ENCODE measurements around the gene INPP5E.
"Not testable (repeated sequence)": the region's sequence is repeated elsewhere in the genome, so short reads cannot be mapped to it uniquely, and the experiment has no call there.

Gene INPP5E

DNA sequence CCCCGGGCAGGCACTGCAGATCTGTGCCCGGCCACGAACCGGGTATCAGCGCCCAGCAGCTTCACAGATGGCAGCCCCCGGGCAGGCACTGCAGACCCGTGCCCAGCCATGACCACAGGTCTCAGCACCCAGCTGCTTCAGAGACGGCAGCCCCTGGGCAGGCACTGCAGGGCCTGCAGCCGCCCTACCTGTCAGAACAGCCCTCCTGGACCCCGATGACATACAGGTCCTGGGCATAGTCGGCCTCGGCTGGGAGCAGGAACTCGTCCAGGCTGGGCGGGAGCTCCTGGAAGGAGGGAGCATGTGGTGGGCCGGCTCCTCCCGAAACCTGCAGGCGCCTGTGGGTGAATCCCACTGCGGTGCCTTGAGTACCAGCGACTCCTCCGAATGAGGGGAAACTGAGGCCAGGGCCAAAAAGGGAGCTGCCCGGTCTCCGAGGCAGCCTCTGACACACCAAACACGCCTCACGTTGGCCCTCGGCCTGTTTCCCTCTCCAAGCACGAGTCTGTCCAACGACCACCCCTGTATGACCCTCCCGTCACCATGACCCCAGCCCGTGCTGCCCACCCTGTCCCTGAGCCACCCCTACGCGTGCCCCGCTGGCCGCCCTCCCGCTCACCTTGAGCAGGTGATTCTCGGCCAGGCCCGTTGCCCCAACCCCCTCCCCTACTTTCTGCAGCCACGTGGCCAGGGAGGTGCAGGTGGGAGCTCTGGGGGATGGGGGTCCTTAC, 5.6 kb downstream of the INPP5E start:
- TF ChIP-seq POLR2A (IDR thresholded peaks at IDR 0.05; ENCODE audit: low read length) (no peak), GATA1 (IDR thresholded peaks at IDR 0.05; ENCODE audit: low read depth, low read length) (no peak)
- no peak for DNase-seq

DNA sequence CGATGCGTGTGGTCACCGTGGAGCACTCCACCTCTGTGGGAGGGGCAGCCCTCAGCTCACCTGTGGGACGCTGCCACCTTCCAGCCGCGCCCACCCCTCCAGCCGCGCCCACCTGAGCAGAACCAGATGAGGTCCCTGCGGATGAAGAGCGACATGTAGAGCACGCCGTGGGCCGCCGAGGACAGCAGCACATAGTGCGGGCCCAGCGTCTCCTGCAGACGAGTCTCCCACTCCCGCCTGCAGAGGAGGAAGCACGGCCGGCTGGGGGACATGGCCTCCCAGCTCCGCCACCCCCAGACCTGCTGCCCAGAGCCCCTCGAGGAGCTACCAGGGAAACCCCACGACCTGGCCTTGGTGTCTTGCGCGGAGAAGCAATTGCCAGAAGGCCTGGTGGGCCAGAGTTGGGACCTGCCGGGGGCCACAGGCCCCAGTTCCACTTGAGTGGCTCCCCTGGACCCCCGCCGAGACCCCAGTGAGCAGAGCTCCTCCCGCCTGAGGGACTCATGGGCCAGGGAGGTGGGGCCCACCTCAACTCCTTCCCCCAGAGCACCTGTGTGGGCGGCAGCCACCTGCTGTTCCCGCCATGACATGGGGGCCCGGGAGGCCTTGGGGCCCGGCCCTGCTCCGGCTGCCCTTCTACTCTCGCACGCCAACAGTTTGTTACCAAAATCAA, 6.5 kb downstream of the INPP5E start:
- TF ChIP-seq POLR2A (IDR thresholded peaks at IDR 0.05; ENCODE audit: low read length): no peak
- TF ChIP-seq GATA1 (IDR thresholded peaks at IDR 0.05; ENCODE audit: low read depth, low read length): no peak
- no peak for DNase-seq

DNA sequence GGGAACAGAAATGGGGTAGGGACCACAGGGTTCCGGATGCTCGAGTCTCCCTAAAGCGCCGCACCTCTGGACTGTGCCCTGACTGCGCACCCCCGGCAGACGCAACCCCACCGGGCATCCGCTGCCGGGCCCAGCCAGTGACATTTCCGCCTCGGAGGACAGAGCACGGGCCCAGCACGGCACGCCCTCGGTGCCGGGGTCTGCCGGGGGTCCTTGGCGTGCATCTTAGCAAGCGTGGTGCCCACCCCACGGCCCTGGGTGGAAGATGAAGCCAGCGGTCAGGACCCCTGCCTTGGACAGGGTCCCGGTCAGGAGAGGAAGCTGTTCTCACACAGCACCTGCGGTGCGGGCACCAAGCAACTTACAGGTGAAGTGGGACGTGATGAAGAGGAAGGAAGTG, 7.1 kb downstream of the INPP5E start:
- no peak for DNase-seq
- TF ChIP-seq POLR2A (IDR thresholded peaks at IDR 0.05; ENCODE audit: low read length): no peak
- TF ChIP-seq GATA1 (IDR thresholded peaks at IDR 0.05; ENCODE audit: low read depth, low read length): no peak

DNA sequence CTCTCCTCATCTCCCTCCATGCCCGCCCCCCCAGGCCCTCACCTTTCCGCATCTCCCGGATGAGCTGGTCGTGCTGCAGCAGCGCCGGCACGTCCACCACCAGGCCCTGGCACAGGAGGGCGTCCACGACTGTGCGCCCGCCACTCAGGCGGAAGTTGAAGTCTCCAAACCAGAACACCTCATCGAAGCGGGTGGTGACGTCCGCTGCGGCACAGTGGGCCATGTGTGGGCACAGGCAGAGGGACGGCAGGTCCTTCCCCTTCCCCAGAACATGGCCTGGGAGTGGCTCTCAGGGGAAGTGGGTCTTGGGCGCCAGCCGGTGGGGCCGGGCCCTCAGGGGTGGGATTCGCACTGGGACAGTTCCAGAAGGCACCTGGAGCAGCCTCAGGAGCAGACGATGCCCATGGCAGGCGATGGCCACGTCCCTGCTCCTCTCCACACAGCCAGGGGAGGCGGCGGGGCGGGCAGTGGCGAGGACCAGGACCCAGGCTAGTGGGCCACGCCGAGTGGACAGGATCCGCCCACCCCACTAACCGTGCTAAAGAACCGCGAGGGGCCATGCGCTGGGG, 7.8 kb downstream of the INPP5E start:
- no peak for DNase-seq
- TF ChIP-seq GATA1 (IDR thresholded peaks at IDR 0.05; ENCODE audit: low read depth, low read length) (no peak), POLR2A (IDR thresholded peaks at IDR 0.05; ENCODE audit: low read length) (no peak)

DNA sequence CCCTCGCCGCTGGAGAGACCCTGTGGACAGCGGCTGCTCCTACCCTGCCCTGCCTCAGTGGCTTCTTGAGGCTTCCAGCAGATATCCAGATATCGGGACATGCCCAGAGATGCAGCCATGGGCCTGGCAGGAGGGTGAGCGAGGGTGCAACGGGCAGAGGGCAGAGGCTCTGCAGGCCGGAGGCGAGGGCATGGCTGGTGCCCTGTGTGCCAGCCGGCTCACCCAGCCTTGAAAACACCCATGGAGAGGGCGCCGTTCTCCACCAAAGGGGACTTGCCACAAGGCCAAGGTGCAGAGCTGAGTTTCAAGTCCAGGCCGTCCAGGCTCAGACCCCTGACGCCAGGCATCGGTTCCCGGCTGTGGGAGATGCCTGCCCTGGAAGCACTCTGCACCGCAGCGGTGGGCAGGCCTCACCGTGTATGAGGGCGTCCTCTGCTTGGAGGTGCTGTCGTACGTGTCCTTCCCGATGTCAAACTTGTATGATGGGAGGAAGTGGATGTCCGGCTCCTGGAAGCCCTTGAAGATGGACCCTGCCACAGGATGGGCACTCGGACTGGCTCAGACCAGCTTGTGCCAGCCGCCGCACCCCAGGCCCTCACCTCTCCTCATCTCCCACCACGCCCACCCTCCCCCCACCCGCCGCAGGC, 8.9 kb downstream of the INPP5E start:
- no peak for DNase-seq
- TF ChIP-seq POLR2A (IDR thresholded peaks at IDR 0.05; ENCODE audit: low read length) (no peak), GATA1 (IDR thresholded peaks at IDR 0.05; ENCODE audit: low read depth, low read length) (no peak)

DNA sequence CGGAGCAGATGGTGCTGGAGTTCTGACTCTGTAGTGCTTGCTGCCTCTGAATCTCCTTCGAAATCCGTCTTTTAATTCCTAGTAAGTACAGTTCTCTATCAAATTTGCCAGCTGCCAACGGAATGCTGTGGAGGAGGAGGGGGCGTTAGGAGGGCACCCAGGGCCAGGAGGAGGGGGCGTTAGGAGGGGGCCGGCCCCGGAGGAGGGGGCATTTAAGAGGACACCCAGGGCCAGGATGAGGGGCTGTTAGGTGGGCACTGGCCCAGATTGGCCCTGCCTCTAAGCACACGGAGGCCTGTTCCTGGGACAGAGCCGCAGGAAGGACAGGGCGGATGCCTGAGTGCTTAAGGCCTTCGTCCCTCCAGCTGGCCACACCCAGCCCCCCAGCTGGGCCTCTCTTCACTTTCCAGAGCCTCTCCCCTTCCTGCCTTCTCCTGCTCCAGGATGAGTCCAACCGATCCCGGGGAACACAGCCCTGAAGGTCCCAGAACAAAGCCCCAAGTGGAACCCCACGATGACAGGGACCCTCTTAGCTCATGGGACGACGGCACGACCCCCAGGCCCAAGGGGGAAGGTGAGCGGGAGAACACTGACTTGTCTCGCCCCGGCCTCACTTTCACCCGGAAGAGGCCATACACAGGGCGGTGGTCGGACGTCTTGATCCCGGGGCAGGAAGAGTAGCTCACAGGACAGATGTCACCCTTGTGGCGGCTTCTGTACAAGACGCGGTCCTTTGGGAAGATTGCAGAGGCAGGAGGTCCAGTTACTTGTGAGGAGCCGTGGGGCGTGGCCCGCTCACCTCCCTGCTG, 9.8 kb downstream of the INPP5E start:
- TF ChIP-seq POLR2A (IDR thresholded peaks at IDR 0.05; ENCODE audit: low read length) (no peak), GATA1 (IDR thresholded peaks at IDR 0.05; ENCODE audit: low read depth, low read length) (no peak)
- no peak for DNase-seq

DNA sequence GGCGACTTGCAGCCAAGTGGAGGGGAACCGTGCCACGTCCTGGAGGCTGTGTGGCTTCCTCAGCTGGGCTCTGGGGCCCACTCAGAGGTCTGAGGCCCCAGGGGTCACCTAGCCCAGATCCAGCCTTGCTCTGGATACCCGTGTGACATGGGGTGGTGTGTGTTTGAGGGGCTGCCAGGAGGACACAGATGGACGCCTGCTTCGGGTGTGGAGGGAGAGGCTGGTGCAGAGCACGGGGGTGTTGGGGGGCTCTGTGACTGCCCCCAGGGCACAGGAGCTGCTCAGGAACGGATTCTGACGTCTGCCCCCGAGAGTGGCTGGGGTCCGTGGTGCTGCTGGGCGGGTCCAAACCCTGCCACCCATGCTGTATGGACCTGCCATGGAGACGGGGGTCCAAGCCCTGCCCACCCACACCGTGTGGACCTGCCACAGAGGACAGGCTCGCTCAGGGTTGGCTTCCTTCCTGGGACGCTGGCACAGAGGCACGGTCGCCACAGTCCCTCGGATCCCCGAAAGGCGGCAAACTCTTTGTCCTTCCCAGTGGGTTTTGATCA, 10.5 kb downstream of the INPP5E start:
- no peak for DNase-seq
- no peak for TF ChIP-seq POLR2A (IDR thresholded peaks at IDR 0.05; ENCODE audit: low read length)
- TF ChIP-seq GATA1 (IDR thresholded peaks at IDR 0.05; ENCODE audit: low read depth, low read length): no peak

DNA sequence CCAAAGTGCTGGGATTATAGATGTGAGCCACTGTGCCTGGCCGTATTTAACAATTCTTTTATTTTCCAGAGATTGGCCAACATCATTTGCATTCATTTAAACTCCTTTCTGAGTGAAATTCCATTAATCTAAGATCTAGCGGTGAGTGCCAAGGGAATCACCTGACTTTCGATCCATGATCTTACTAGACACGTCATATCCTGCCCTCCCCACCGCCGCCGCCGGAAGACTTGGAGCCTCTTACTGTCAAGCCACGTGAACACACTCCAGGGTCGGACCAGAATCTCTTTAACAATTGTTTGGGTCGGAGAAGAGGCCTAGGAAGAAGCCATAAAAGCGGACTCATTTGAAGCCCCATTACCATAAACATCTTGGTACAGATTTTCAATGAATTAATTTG, 12.9 kb downstream of the INPP5E start:
- no peak for DNase-seq
- TF ChIP-seq POLR2A (IDR thresholded peaks at IDR 0.05; ENCODE audit: low read length): no peak
- TF ChIP-seq GATA1 (IDR thresholded peaks at IDR 0.05; ENCODE audit: low read depth, low read length): no peak

DNA sequence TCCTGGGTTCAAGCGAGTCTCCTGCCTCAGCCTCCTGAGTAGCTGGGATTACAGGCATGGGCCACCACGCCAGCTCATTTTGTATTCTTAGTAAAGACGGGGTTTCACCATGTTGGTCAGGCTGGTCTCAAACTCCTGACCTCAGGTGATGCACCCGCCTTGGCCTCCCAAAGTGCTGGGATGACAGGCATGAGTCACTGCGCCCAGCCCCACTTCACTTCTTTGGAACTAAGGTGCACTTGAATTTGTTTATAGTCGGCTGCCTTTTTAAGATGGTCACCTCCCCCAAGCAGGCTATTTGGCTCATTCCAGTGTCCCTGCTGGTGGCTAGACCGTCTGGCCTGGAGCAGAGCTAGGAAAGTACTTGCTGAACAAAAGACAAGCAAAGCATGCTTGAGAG, 14.3 kb downstream of the INPP5E start:
- DNase-seq: not testable (repeated sequence)

DNA sequence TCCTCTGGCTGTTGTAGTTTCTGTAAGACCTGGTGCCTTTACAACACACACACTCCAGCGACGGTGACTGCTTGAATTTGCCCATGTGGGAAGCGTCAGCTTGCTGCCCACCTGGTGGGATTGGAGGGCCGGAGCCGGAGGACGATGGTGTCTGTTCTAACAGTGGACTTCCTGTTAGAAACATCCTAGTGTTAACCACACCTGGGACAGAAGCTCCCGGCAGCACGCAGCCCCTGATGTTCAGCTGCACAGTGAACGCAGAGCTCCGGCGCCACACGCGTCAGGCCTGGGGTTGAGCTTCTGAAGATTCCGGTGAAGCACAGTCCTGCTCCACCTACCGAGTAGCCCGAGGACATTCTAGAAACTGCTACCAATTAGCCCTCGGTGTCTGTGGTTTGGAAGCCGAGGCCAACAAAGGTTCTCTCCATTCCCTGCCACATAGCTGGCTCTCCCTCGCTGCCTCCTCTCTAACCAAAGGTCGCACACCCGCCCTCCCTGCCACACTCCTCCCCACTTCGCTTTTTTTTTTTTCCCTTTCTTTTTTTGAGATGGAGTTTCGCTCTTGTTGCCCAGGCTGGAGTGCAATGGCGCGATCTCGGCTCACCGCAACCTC, 14.8 kb downstream of the INPP5E start:
- DNase-seq: no peak

DNA sequence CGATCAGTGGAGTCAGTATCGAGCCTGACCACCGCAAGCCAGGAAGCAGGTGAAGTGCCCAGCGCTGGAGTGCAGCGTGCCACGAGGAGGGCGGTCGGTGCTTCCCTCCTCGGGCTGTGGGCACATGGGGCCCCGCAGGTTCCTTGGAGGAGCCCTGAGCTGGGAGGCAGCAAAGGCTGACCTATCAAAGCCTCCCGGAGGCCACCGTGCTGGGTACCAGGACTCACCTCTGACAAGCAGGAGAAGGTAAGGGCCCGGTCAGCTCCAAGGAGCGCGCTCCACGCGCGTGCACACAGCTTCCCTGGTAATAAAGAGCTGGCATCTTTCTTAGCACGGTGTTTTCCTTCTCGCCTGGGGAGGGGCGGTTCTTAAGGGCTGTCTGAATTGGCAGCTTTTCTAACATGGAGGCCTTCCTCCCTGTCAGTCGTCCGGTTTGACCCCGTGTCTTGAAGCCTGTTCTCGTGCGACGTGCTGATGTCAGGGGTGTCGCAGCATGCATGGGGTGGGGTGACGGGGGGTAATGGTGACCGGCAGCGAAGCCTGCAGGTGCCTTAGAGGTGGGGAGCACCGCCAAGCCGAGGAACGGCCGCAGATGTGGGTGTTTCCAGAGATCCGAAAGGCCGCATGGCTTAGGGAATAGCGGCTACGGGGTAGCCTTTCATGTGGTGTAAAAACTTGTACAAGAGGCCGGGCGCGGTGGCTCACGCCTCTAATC, 16.1 kb downstream of the INPP5E start:
- no peak for DNase-seq
- TF ChIP-seq POLR2A (IDR thresholded peaks at IDR 0.05; ENCODE audit: low read length) (no peak), GATA1 (IDR thresholded peaks at IDR 0.05; ENCODE audit: low read depth, low read length) (no peak)

More for the DNA sequence above, 14.8 kb downstream of the INPP5E start:
- TF ChIP-seq GATA1 (IDR thresholded peaks at IDR 0.05; ENCODE audit: low read depth, low read length) (no peak), POLR2A (IDR thresholded peaks at IDR 0.05; ENCODE audit: low read length) (no peak)

DNA sequence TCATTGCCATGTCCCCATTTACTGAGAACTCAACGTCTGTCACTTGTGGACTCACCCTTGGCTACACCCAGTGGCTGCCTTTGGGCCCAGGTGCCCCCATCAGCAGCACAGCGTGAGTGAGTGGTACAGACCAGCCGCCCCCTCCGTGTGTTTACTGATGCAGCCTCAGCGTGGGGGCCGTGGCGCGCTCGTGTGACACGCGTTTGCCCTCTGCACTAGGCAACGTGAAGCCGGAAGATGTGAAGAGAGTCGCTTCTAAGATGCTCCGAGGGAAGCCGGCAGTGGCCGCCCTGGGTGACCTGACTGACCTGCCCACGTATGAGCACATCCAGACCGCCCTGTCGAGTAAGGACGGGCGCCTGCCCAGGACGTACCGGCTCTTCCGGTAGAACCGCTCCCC, 16.8 kb downstream of the INPP5E start:
- no peak for DNase-seq
- TF ChIP-seq GATA1 (IDR thresholded peaks at IDR 0.05; ENCODE audit: low read depth, low read length) (no peak), POLR2A (IDR thresholded peaks at IDR 0.05; ENCODE audit: low read length) (no peak)

All from erythroblast (primary cell).